ENCODE data around the gene CBX7. TPM values are rescaled to one million over a fixed set of nuclear protein-coding genes. Genes with fewer than 3 reads are reported as not detected.

Gene CBX7
- polyA plus RNA-seq, 3 donors = 3.1 to 18.0 (median 4.0) TPM

DNA sequence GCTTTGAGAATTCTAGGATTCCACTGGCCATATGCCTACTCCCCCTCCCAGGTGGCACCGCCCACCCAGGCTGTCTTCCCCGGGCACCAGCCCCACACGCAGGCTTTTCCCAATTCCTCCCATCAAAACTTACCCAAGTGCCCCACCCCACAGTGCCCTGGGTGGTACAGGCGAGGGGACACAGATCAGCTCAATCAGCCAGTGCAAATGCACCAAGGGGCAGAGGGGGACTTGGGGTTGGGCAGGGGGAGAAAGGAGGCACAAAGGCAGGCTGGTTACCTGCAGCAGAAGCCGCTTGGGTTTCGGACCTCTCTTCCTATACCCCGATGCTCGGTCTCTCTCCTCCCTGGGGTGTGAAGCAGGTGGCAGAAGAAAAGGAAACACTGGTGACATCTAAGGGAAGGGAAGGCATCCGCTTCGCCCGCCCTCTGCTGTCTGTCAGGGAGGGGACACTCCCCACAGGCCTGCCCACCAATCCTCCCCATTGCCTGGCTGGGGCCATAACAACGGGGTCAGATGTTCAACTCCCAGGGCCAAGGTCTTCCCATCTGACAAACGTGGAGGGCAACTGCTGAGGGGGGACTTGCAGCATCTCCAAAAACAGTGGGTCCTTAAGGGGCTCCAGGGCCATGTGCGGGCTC lies 14.0 kb downstream of the CBX7 start:
- Histone ChIP-seq H3K9ac (ENCODE audit: insufficient read depth, low read length, poor library complexity, severe bottlenecking) (no peak overlapping the region), H3K27me3 (ENCODE audit: control insufficient read depth in 2 of 2, insufficient read depth in 2 of 2, low read length in 2 of 2) (no peaks in the 10 kb centered on the region), H4K20me1 (ENCODE audit: insufficient read depth, low read length) (no peaks in the 10 kb centered on the region), H3K4me2 (replicated peaks; ENCODE audit: extremely low read depth, low read length, poor library complexity, severe bottlenecking) (no peak overlapping the region), H3K27ac (ENCODE audit: low read depth in 1 of 2, low read length in 2 of 2) (no peak overlapping the region), H3K4me3 (replicated peaks in 1 of 3; ENCODE audit: low read depth in 2 of 3, low read length in 3 of 3) (no peak overlapping the region), H3K4me1 (ENCODE audit: control insufficient read depth in 1 of 2, insufficient read depth in 2 of 2, low read length in 2 of 2) (no peaks in the 10 kb centered on the region), H2AFZ (ENCODE audit: insufficient read depth, low read depth, low read length, poor library complexity, severe bottlenecking) (no peak overlapping the region), H3K36me3 (replicated peaks in 1 of 2; ENCODE audit: control insufficient read depth in 1 of 2, insufficient read depth in 2 of 2, low read length in 2 of 2) (no peaks in the 10 kb centered on the region), H3K9me3 (replicated peaks in 1 of 2; ENCODE audit: control insufficient read depth in 1 of 2, insufficient read depth in 1 of 2, low read length in 2 of 2) (no peaks in the 10 kb centered on the region), H3K79me2 (ENCODE audit: insufficient read depth, low read length) (no peaks in the 10 kb centered on the region)
- Mint-ChIP-seq H3K27me3 (ENCODE audit: low read depth in 3 of 3) (peaks cover 3 to 10% (median 4%) of the 10 kb centered on the region in 3 donors), H3K36me3 (peaks cover 8 to 11% of the 10 kb centered on the region in 2 donors), H3K4me3 (no peak overlapping the region), H3K9me3 (no peaks in the 10 kb centered on the region), H3K4me1 (no peaks in the 10 kb centered on the region), H3K27ac (no peak overlapping the region)
- TF ChIP-seq CTCF (IDR thresholded peaks at IDR 0.05) = no peak
- no peak for DNase-seq
- WGBS (ENCODE audit: insufficient coverage) = 73% methylated on average over 6 of the region's 14 CpGs
- intact Hi-C loops (cut with micrococcal nuclease) = no loop called here

DNA sequence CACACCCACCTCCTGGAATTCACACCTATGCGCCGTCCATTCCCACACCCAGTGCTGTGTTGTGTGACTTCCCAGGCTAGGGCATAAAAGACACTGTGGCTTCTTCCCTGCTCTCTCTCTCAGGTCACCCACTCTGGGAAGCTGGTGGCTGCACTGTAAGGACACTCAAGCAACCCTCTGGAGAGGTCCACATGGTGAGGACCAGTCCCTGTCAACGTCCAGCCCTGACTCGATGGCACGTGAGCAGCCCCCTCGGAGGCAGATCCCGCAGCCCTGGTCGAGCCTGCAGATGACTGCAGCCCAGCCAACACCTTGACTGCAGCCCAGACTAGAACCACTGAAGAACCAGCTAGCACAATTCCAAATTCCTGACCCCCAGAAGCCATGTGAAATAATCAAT lies 16.2 kb downstream of the CBX7 start:
- H3K4me1 Mint-ChIP-seq = peaks cover 7% of the 10 kb centered on the region
- H3K4me3 Mint-ChIP-seq = no peak overlapping the region
- peaks cover 6 to 7% of the 10 kb centered on the region in 2 donors for H3K4me1 ChIP-seq (ENCODE audit: control insufficient read depth in 1 of 2, insufficient read depth in 2 of 2, low read length in 2 of 2)
- H2AFZ ChIP-seq (ENCODE audit: insufficient read depth, low read depth, low read length, poor library complexity, severe bottlenecking) = no peak overlapping the region
- H3K4me3 ChIP-seq (replicated peaks in 1 of 3; ENCODE audit: low read depth in 2 of 3, low read length in 3 of 3) = no peak overlapping the region
- peaks cover 13 to 14% of the 10 kb centered on the region in 2 donors for H3K36me3 Mint-ChIP-seq
- intact Hi-C loops (cut with micrococcal nuclease) = no loop called here
- peak overlapping the region in 1 of 7 donors; percentile 5 for H3K27ac Mint-ChIP-seq
- H3K4me2 ChIP-seq (replicated peaks; ENCODE audit: extremely low read depth, low read length, poor library complexity, severe bottlenecking) = no peak overlapping the region
- no peak overlapping the region for H3K27ac ChIP-seq (ENCODE audit: low read depth in 1 of 2, low read length in 2 of 2)
- no peaks in the 10 kb centered on the region for H3K27me3 ChIP-seq (ENCODE audit: control insufficient read depth in 2 of 2, insufficient read depth in 2 of 2, low read length in 2 of 2)
- 99% methylated on average over 8 of the region's 8 CpGs for WGBS (ENCODE audit: insufficient coverage)
- H3K9me3 Mint-ChIP-seq = no peaks in the 10 kb centered on the region
- peaks cover 3 to 12% (median 4%) of the 10 kb centered on the region in 3 donors for H3K27me3 Mint-ChIP-seq (ENCODE audit: low read depth in 3 of 3)
- DNase-seq = no peak
- TF ChIP-seq CTCF (IDR thresholded peaks at IDR 0.05) = no peak
- H3K36me3 ChIP-seq (replicated peaks in 1 of 2; ENCODE audit: control insufficient read depth in 1 of 2, insufficient read depth in 2 of 2, low read length in 2 of 2) = no peaks in the 10 kb centered on the region
- H4K20me1 ChIP-seq (ENCODE audit: insufficient read depth, low read length) = no peaks in the 10 kb centered on the region
- no peaks in the 10 kb centered on the region for H3K9me3 ChIP-seq (replicated peaks in 1 of 2; ENCODE audit: control insufficient read depth in 1 of 2, insufficient read depth in 1 of 2, low read length in 2 of 2)
- H3K79me2 ChIP-seq (ENCODE audit: insufficient read depth, low read length) = no peaks in the 10 kb centered on the region
- no peak overlapping the region for H3K9ac ChIP-seq (ENCODE audit: insufficient read depth, low read length, poor library complexity, severe bottlenecking)

Measured in CD14-positive monocyte (primary cell).